Upper lobe of left lung (tissue), 6 donors: ENCODE data around the gene PPP3CA. TPM values are rescaled to one million over a fixed set of nuclear protein-coding genes. Genes with fewer than 3 reads are reported as not detected.

Experiments used
- ATAC-seq, 2 donors: fragments of 200-7000 bp; cut with Tn5 transposase; one replicate each; pipeline ENCODE4 v1.9.1; 2022; ENCODE audit warnings: mild to moderate bottlenecking in 2 of 2, moderate library complexity in 2 of 2; ENCODE audit not compliant: low FRiP score in 2 of 2
- DNase-seq, 2 donors: peaks; one replicate each; pipeline ENCODE4 v3.0.0-alpha.2; 2019 to 2020
- H3K27ac ChIP-seq, 4 donors: fragments of 200-600 bp; sonication (generic); one replicate each; pipeline ENCODE4 v1.5.1; 2016 to 2019
- H3K27me3 ChIP-seq, 4 donors: fragments of 200-600 bp; sonication (generic); one replicate each; pipeline ENCODE4 v1.5.1; 2017 to 2019
- H3K36me3 ChIP-seq, 4 donors: fragments of 200-600 bp; sonication (generic); one replicate each; pipeline ENCODE4 v1.5.1; 2016 to 2019
- H3K4me1 ChIP-seq, 4 donors: fragments of 200-600 bp; sonication (generic); one replicate each; pipeline ENCODE4 v1.5.1; 2018 to 2019
- H3K4me3 ChIP-seq, 4 donors: fragments of 200-600 bp; sonication (generic); one replicate each; pipeline ENCODE4 v1.5.1; 2017 to 2019; ENCODE audit warnings: mild to moderate bottlenecking in 2 of 4, moderate library complexity in 1 of 4
- H3K9me3 ChIP-seq, 4 donors: fragments of 200-600 bp; sonication (generic); one replicate each; pipeline ENCODE4 v1.5.1; 2018 to 2019
- EP300 ChIP-seq, 4 donors: sonication (generic); formaldehyde crosslinking; IDR thresholded peaks; one replicate each; pipeline ENCODE4 v1.5.1; 2017; ENCODE audit warnings: antibody characterized with exemption in 4 of 4, control low read depth in 2 of 4
- POLR2A ChIP-seq, 4 donors: fragments of 450-650 bp; IDR thresholded peaks; one replicate each; pipeline ENCODE4 v1.5.1; 2016 to 2017; ENCODE audit warnings: antibody characterized with exemption in 4 of 4, mild to moderate bottlenecking in 2 of 4
- POLR2AphosphoS5 ChIP-seq, 2 donors: sonication (generic); formaldehyde crosslinking; IDR thresholded peaks; one replicate each; pipeline ENCODE4 v1.5.1; 2017; ENCODE audit warnings: antibody characterized with exemption in 2 of 2
- WGBS, 2 donors: methylation state at CpG; one replicate each; pipeline ENCODE4 v1.1.5; 2017 to 2018; 5-methylcytosine and 5-hydroxymethylcytosine counted together
- total RNA-seq, 6 donors: library from RNA; depleted of rRNA in 4 of 6; stranded (reverse); fragments of >200 nt in 4 of 6; gene quantifications; one replicate each; pipeline versions ENCODE4 v1.1.0 to v1.2.1, GENCODE V29; 2016 to 2021
- TF ChIP-seq, protein P1 (sequence below), 6 experiments: fragments of 450-650 bp in 4 of 6; fragments of 200-600 bp in 2 of 6; sonication (generic) in 2 of 6; IDR thresholded peaks; one replicate each; pipeline ENCODE4 v1.5.1; 2016 to 2019; ENCODE audit warnings: antibody characterized with exemption in 6 of 6
- donor health status: DM: no; HTN: no; CAD: no; lungs with moderate emphysema.
- donor health status: DM: no; HTN: yes; CAD: no; lungs with severe emphysema.

Gene PPP3CA
- total RNA-seq, 6 donors from 2014 or later = 28.3 to 62.0 (median 50.0) TPM

GRCh38 chr4:101306225-101306624 is 41.1 kb downstream of the PPP3CA start:
- Histone ChIP-seq H3K9me3 (no peaks in the 10 kb centered on the region), H3K4me3 (peak overlapping the region in 3 of 4 donors; percentile 13 to 29 (median 13)), H3K36me3 (no peaks in the 10 kb centered on the region), H3K27me3 (no peaks in the 10 kb centered on the region), H3K27ac (peak overlapping the region; percentile 36 to 72 (median 62)), H3K4me1 (peaks cover 18 to 27% (median 25%) of the 10 kb centered on the region in 4 donors)
- no peak for TF ChIP-seq POLR2AphosphoS5 (IDR thresholded peaks at IDR 0.05)
- TF ChIP-seq, protein P1, sequence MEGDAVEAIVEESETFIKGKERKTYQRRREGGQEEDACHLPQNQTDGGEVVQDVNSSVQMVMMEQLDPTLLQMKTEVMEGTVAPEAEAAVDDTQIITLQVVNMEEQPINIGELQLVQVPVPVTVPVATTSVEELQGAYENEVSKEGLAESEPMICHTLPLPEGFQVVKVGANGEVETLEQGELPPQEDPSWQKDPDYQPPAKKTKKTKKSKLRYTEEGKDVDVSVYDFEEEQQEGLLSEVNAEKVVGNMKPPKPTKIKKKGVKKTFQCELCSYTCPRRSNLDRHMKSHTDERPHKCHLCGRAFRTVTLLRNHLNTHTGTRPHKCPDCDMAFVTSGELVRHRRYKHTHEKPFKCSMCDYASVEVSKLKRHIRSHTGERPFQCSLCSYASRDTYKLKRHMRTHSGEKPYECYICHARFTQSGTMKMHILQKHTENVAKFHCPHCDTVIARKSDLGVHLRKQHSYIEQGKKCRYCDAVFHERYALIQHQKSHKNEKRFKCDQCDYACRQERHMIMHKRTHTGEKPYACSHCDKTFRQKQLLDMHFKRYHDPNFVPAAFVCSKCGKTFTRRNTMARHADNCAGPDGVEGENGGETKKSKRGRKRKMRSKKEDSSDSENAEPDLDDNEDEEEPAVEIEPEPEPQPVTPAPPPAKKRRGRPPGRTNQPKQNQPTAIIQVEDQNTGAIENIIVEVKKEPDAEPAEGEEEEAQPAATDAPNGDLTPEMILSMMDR (IDR thresholded peaks at IDR 0.05) = no peak
- TF ChIP-seq POLR2A (IDR thresholded peaks at IDR 0.05) = peak in 1 of 4 donors; percentile 36
- peak in 1 of 4 donors; percentile 42 for TF ChIP-seq EP300 (IDR thresholded peaks at IDR 0.05)
- 38 to 43% methylated on average over 3 of the region's 3 CpGs for WGBS, 2 donors
- peak in 1 of 2 donors; percentile 83 for DNase-seq
- peak; percentile 65 to 93 for ATAC-seq

GRCh38 chr4:101304916-101305315 is 42.4 kb downstream of the PPP3CA start:
- DNase-seq (no peak), ATAC-seq (no peak)
- no peaks in the 10 kb centered on the region for H3K27me3 ChIP-seq
- H3K36me3 ChIP-seq = no peaks in the 10 kb centered on the region
- no peaks in the 10 kb centered on the region for H3K9me3 ChIP-seq
- 53 to 55% methylated on average over 2 of the region's 2 CpGs for WGBS, 2 donors
- H3K4me1 ChIP-seq = peaks cover 21 to 30% (median 26%) of the 10 kb centered on the region in 4 donors
- TF ChIP-seq POLR2AphosphoS5 (IDR thresholded peaks at IDR 0.05) (no peak), POLR2A (IDR thresholded peaks at IDR 0.05) (no peak), EP300 (IDR thresholded peaks at IDR 0.05) (no peak)
- TF ChIP-seq, protein P1 (IDR thresholded peaks at IDR 0.05) = no peak
- no peak overlapping the region for H3K4me3 ChIP-seq
- H3K27ac ChIP-seq = peak overlapping the region in 1 of 4 donors; percentile 34

DNA sequence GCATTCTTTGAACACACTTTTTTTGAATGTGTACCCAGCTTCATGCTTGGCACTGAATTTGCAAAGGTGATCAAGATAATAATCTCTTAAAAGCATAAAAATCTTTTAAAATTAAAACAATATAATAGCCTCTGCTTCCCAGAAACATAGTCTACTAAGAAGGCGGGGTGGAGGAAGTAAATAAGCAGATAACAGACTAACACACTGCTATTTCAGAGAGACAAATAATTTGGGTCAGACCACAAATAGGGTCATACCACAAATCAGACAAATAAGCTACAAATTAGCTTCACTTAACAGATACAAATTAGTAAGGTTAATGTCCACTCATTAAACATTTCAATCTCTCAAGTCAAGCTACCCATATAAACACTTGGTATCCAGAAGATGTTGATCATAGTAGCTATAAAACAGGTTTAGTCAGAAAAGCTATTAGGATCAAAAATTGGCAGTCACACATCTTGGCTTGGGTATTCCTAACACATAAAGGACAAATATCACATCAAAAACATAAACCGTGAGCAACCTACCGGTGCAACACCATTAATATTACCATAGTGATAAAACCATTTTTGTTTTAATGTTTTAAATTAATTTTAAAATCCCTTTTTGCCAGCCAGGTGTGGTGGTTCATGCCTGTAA is 47.3 kb downstream of the PPP3CA start:
- H3K27me3 ChIP-seq = no peaks in the 10 kb centered on the region
- DNase-seq = no peak
- H3K36me3 ChIP-seq = no peaks in the 10 kb centered on the region
- no peak overlapping the region for H3K27ac ChIP-seq
- H3K4me1 ChIP-seq = peaks cover 9 to 21% (median 12%) of the 10 kb centered on the region in 4 donors
- 60 to 81% methylated on average over 3 of the region's 3 CpGs for WGBS, 2 donors
- no peak overlapping the region for H3K4me3 ChIP-seq
- H3K9me3 ChIP-seq = no peaks in the 10 kb centered on the region
- TF ChIP-seq, protein P1 (IDR thresholded peaks at IDR 0.05) = no peak
- TF ChIP-seq EP300 (IDR thresholded peaks at IDR 0.05) (no peak), POLR2AphosphoS5 (IDR thresholded peaks at IDR 0.05) (no peak), POLR2A (IDR thresholded peaks at IDR 0.05) (no peak)
- no peak for ATAC-seq

- DNase-seq = no peak
These were observed 48.3 kb downstream of the PPP3CA start for GRCh38 chr4:101299021-101299420.

More at GRCh38 chr4:101299021-101299420, 48.3 kb downstream of the PPP3CA start:
- Histone ChIP-seq H3K27me3 (no peaks in the 10 kb centered on the region), H3K9me3 (no peaks in the 10 kb centered on the region), H3K4me1 (peaks cover 0 to 12% (median 5%) of the 10 kb centered on the region in 4 donors), H3K27ac (no peak overlapping the region), H3K4me3 (no peak overlapping the region), H3K36me3 (no peaks in the 10 kb centered on the region)
- TF ChIP-seq, protein P1 (IDR thresholded peaks at IDR 0.05) = no peak
- TF ChIP-seq POLR2A (IDR thresholded peaks at IDR 0.05) (no peak), POLR2AphosphoS5 (IDR thresholded peaks at IDR 0.05) (no peak), EP300 (IDR thresholded peaks at IDR 0.05) (no peak)
- ATAC-seq = no peak
- whole genome bisulfite sequencing, 2 donors = 88 to 92% methylated on average over 2 of the region's 2 CpGs
